ENCODE measurements around the gene CLEC10A.
"Not testable (repeated sequence)": the region's sequence is repeated elsewhere in the genome, so short reads cannot be mapped to it uniquely, and the experiment has no call there.

DNA sequence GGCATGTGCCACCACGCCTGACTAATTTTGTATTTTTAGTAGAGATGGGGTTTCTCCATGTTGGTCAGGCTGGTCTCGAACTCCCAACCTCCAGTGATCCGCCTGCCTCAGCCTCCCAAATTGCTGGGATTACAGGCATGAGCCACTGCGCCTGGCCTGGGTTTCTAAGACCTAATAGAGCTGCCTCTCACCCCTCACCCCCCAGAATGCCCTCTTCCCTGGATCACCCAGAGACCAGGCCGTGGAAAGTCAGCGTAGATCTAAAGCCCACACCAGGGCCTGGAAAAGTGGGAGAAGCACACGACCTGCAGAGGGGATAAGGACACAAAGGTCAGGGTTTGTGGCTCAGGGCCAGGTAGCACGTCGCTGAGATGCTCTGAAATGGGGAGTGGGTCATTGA lies 29.5 kb downstream of the CLEC10A start:
- TF ChIP-seq, protein P1, sequence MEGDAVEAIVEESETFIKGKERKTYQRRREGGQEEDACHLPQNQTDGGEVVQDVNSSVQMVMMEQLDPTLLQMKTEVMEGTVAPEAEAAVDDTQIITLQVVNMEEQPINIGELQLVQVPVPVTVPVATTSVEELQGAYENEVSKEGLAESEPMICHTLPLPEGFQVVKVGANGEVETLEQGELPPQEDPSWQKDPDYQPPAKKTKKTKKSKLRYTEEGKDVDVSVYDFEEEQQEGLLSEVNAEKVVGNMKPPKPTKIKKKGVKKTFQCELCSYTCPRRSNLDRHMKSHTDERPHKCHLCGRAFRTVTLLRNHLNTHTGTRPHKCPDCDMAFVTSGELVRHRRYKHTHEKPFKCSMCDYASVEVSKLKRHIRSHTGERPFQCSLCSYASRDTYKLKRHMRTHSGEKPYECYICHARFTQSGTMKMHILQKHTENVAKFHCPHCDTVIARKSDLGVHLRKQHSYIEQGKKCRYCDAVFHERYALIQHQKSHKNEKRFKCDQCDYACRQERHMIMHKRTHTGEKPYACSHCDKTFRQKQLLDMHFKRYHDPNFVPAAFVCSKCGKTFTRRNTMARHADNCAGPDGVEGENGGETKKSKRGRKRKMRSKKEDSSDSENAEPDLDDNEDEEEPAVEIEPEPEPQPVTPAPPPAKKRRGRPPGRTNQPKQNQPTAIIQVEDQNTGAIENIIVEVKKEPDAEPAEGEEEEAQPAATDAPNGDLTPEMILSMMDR (optimal IDR thresholded peaks at IDR 0.05 in 1 of 3, IDR thresholded peaks at IDR 0.05 in 1 of 3, conservative IDR thresholded peaks at IDR 0.05 in 1 of 3; ENCODE audit: extremely low read depth in 1 of 3, insufficient read depth in 2 of 3, low read length in 3 of 3), result not testable (repeated sequence)
- TF ChIP-seq EZH2 (IDR thresholded peaks at IDR 0.05; ENCODE audit: low read length), result not testable (repeated sequence)
